ENCODE measurements around the gene PPM1B.

DNA sequence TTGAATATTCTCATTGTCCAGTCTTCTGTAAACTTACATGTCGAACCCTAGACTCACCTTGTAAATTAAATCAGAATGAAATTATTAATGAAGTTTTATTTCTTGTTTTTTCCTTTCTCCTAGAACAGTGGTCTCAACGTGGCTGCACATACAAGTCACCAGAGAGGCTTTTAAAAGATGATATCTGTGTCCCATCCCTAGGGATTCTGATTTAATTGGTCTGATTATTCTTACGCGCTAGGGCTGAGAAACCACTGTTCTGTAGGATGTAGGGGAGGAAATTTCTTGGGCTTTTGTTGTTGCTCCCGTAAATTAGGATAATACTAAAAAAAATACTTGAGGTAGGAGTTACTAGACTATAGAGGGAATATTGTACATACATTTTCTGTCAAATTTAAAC is 32.1 kb downstream of the PPM1B start:
- no peak for TF ChIP-seq POLR2AphosphoS5 (IDR thresholded peaks at IDR 0.05; ENCODE audit: low read depth)
- TF ChIP-seq, protein P1, sequence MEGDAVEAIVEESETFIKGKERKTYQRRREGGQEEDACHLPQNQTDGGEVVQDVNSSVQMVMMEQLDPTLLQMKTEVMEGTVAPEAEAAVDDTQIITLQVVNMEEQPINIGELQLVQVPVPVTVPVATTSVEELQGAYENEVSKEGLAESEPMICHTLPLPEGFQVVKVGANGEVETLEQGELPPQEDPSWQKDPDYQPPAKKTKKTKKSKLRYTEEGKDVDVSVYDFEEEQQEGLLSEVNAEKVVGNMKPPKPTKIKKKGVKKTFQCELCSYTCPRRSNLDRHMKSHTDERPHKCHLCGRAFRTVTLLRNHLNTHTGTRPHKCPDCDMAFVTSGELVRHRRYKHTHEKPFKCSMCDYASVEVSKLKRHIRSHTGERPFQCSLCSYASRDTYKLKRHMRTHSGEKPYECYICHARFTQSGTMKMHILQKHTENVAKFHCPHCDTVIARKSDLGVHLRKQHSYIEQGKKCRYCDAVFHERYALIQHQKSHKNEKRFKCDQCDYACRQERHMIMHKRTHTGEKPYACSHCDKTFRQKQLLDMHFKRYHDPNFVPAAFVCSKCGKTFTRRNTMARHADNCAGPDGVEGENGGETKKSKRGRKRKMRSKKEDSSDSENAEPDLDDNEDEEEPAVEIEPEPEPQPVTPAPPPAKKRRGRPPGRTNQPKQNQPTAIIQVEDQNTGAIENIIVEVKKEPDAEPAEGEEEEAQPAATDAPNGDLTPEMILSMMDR (conservative IDR thresholded peaks at IDR 0.05; ENCODE audit: low read depth in 2 of 2): no peak
- TF ChIP-seq, protein P2, sequence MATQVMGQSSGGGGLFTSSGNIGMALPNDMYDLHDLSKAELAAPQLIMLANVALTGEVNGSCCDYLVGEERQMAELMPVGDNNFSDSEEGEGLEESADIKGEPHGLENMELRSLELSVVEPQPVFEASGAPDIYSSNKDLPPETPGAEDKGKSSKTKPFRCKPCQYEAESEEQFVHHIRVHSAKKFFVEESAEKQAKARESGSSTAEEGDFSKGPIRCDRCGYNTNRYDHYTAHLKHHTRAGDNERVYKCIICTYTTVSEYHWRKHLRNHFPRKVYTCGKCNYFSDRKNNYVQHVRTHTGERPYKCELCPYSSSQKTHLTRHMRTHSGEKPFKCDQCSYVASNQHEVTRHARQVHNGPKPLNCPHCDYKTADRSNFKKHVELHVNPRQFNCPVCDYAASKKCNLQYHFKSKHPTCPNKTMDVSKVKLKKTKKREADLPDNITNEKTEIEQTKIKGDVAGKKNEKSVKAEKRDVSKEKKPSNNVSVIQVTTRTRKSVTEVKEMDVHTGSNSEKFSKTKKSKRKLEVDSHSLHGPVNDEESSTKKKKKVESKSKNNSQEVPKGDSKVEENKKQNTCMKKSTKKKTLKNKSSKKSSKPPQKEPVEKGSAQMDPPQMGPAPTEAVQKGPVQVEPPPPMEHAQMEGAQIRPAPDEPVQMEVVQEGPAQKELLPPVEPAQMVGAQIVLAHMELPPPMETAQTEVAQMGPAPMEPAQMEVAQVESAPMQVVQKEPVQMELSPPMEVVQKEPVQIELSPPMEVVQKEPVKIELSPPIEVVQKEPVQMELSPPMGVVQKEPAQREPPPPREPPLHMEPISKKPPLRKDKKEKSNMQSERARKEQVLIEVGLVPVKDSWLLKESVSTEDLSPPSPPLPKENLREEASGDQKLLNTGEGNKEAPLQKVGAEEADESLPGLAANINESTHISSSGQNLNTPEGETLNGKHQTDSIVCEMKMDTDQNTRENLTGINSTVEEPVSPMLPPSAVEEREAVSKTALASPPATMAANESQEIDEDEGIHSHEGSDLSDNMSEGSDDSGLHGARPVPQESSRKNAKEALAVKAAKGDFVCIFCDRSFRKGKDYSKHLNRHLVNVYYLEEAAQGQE (IDR thresholded peaks at IDR 0.05; ENCODE audit: unreplicated experiment): no peak
- TF ChIP-seq, protein P3, sequence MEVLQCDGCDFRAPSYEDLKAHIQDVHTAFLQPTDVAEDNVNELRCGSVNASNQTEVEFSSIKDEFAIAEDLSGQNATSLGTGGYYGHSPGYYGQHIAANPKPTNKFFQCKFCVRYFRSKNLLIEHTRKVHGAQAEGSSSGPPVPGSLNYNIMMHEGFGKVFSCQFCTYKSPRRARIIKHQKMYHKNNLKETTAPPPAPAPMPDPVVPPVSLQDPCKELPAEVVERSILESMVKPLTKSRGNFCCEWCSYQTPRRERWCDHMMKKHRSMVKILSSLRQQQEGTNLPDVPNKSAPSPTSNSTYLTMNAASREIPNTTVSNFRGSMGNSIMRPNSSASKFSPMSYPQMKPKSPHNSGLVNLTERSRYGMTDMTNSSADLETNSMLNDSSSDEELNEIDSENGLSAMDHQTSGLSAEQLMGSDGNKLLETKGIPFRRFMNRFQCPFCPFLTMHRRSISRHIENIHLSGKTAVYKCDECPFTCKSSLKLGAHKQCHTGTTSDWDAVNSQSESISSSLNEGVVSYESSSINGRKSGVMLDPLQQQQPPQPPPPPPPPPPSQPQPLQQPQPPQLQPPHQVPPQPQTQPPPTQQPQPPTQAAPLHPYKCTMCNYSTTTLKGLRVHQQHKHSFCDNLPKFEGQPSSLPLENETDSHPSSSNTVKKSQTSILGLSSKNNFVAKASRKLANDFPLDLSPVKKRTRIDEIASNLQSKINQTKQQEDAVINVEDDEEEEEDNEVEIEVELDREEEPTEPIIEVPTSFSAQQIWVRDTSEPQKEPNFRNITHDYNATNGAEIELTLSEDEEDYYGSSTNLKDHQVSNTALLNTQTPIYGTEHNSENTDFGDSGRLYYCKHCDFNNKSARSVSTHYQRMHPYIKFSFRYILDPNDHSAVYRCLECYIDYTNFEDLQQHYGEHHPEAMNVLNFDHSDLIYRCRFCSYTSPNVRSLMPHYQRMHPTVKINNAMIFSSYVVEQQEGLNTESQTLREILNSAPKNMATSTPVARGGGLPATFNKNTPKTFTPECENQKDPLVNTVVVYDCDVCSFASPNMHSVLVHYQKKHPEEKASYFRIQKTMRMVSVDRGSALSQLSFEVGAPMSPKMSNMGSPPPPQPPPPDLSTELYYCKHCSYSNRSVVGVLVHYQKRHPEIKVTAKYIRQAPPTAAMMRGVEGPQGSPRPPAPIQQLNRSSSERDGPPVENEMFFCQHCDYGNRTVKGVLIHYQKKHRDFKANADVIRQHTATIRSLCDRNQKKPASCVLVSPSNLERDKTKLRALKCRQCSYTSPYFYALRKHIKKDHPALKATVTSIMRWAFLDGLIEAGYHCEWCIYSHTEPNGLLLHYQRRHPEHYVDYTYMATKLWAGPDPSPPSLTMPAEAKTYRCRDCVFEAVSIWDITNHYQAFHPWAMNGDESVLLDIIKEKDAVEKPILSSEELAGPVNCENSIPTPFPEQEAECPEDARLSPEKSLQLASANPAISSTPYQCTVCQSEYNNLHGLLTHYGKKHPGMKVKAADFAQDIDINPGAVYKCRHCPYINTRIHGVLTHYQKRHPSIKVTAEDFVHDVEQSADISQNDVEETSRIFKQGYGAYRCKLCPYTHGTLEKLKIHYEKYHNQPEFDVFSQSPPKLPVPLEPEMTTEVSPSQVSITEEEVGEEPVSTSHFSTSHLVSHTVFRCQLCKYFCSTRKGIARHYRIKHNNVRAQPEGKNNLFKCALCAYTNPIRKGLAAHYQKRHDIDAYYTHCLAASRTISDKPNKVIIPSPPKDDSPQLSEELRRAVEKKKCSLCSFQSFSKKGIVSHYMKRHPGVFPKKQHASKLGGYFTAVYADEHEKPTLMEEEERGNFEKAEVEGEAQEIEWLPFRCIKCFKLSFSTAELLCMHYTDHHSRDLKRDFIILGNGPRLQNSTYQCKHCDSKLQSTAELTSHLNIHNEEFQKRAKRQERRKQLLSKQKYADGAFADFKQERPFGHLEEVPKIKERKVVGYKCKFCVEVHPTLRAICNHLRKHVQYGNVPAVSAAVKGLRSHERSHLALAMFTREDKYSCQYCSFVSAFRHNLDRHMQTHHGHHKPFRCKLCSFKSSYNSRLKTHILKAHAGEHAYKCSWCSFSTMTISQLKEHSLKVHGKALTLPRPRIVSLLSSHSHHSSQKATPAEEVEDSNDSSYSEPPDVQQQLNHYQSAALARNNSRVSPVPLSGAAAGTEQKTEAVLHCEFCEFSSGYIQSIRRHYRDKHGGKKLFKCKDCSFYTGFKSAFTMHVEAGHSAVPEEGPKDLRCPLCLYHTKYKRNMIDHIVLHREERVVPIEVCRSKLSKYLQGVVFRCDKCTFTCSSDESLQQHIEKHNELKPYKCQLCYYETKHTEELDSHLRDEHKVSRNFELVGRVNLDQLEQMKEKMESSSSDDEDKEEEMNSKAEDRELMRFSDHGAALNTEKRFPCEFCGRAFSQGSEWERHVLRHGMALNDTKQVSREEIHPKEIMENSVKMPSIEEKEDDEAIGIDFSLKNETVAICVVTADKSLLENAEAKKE (CRISPR knock-in tag; IDR thresholded peaks at IDR 0.05): no peak
- TF ChIP-seq EZH2phosphoT487 (IDR thresholded peaks at IDR 0.05; ENCODE audit: unreplicated experiment): no peak
- TF ChIP-seq EZH2 (IDR thresholded peaks at IDR 0.05; ENCODE audit: low read depth, unreplicated experiment): no peak
- TF ChIP-seq, protein P4, sequence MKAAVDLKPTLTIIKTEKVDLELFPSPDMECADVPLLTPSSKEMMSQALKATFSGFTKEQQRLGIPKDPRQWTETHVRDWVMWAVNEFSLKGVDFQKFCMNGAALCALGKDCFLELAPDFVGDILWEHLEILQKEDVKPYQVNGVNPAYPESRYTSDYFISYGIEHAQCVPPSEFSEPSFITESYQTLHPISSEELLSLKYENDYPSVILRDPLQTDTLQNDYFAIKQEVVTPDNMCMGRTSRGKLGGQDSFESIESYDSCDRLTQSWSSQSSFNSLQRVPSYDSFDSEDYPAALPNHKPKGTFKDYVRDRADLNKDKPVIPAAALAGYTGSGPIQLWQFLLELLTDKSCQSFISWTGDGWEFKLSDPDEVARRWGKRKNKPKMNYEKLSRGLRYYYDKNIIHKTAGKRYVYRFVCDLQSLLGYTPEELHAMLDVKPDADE (IDR thresholded peaks at IDR 0.05): no peak
- TF ChIP-seq ZNF331 (CRISPR knock-in tag; IDR thresholded peaks at IDR 0.05; ENCODE audit: low read depth): no peak

Data from GM23338 (cell line).